ENCODE data around the gene CPN2. TPM values are rescaled to one million over a fixed set of nuclear protein-coding genes. Genes with fewer than 3 reads are reported as not detected.

CPN2 gene
- total and polyA plus RNA-seq, 11 donors, result 0.14 to 6.0 (median 0.72) TPM

GRCh38 chr3:194315088-194315964 is 35.8 kb downstream of the CPN2 start:
- Histone ChIP-seq H3K9me3 (peaks cover 0 to 12% (median under 1%) of the 10 kb centered on the region in 12 donors), H3K27me3 (peaks cover 0 to 54% (median 14%) of the 10 kb centered on the region in 9 donors), H3K36me3 (no peaks in the 10 kb centered on the region), H3K27ac (peak overlapping the region in 6 of 12 donors; percentile 13 to 61 (median 32)), H3K4me1 (peaks cover 0 to 39% (median 19%) of the 10 kb centered on the region in 12 donors), H3K4me3 (peak overlapping the region; percentile 3 to 63 (median 50))
- DNase-seq, result peak; percentile 83 to 92 (median 87)
- peak; percentile 95 to 99 (median 98) for TF ChIP-seq CTCF (IDR thresholded peaks at IDR 0.05)
- no peak for TF ChIP-seq POLR2A (IDR thresholded peaks at IDR 0.05)
- intact Hi-C loops (cut with DNase I), result loop anchor here (1.0 to 10.0 kb wide), 23 partner anchors 43 to 653 kb away; partner anchors contain the start of gene HES1 (in 4 of the 10)
- peak; percentile 61 to 91 (median 90) for ATAC-seq
- WGBS, 4 donors, result 4 to 6% (median 5%) methylated on average over 31 to 54 of the region's 54 CpGs

GRCh38 chr3:194314388-194315068 is 36.6 kb downstream of the CPN2 start:
- peak in 1 of 5 donors; percentile 29 for DNase-seq
- WGBS, 4 donors, result 79 to 84% (median 82%) methylated on average over 13 of the region's 13 CpGs
- TF ChIP-seq CTCF (IDR thresholded peaks at IDR 0.05), result no peak
- TF ChIP-seq POLR2A (IDR thresholded peaks at IDR 0.05), result no peak
- H3K4me1 ChIP-seq, result peaks cover 0 to 39% (median 19%) of the 10 kb centered on the region in 12 donors
- no peak for ATAC-seq
- H3K36me3 ChIP-seq, result no peaks in the 10 kb centered on the region
- H3K27ac ChIP-seq, result peak overlapping the region in 5 of 12 donors; percentile 19 to 71 (median 39)
- peaks cover 0 to 54% (median 14%) of the 10 kb centered on the region in 9 donors for H3K27me3 ChIP-seq
- peaks cover 0 to 12% (median under 1%) of the 10 kb centered on the region in 12 donors for H3K9me3 ChIP-seq
- intact Hi-C loops (cut with DNase I), result loop anchor here (1.0 to 10.0 kb wide), 25 partner anchors 42 to 652 kb away; partner anchors contain the start of gene HES1 (in 4 of the 10)
- peak overlapping the region in 1 of 12 donors; percentile 56 for H3K4me3 ChIP-seq

GRCh38 chr3:194313560-194314387 is 37.4 kb downstream of the CPN2 start:
- intact Hi-C loops (cut with DNase I), result loop anchor here (2.0 to 10.0 kb wide), 14 partner anchors 41 to 649 kb away; partner anchors contain the start of gene HES1 (in 1 of the 10)
- 57 to 72% (median 64%) methylated on average over 14 to 15 of the region's 15 CpGs for WGBS, 4 donors

More at GRCh38 chr3:194313560-194314387, 37.4 kb downstream of the CPN2 start:
- peaks cover 0 to 5% (median under 1%) of the 10 kb centered on the region in 12 donors for H3K9me3 ChIP-seq
- H3K4me1 ChIP-seq, result peaks cover 0 to 39% (median 19%) of the 10 kb centered on the region in 12 donors
- peaks cover 0 to 54% (median 14%) of the 10 kb centered on the region in 9 donors for H3K27me3 ChIP-seq
- TF ChIP-seq CTCF (IDR thresholded peaks at IDR 0.05) (no peak), POLR2A (IDR thresholded peaks at IDR 0.05) (no peak)
- H3K36me3 ChIP-seq, result no peaks in the 10 kb centered on the region
- ATAC-seq (no peak), DNase-seq (peak in 3 of 5 donors; percentile 24 to 76 (median 51))
- H3K4me3 ChIP-seq, result no peak overlapping the region
- peak overlapping the region in 1 of 12 donors; percentile 71 for H3K27ac ChIP-seq

All from heart left ventricle (tissue), 16 donors.